Nephron (organoid): Measurements from ENCODE around the gene CCNJL.
"Not testable (repeated sequence)": the region's sequence is repeated elsewhere in the genome, so short reads cannot be mapped to it uniquely, and the experiment has no call there.

Experiments
- H3K27ac Mint-ChIP-seq, 3 experiments: 2 replicates each; pipeline ENCODE4 v1.8.0; 2020; ENCODE audit warnings: mixed read lengths in 3 of 3, mild to moderate bottlenecking in 2 of 3, moderate library complexity in 1 of 3
- H3K27me3 Mint-ChIP-seq: 2 replicates; pipeline ENCODE4 v1.8.0; 2021; ENCODE audit warnings: low read depth, mild to moderate bottlenecking, moderate library complexity, mixed read lengths
- H3K36me3 Mint-ChIP-seq: 2 replicates; pipeline ENCODE4 v1.8.0; 2020; ENCODE audit warnings: low read depth, mixed read lengths
- H3K4me1 Mint-ChIP-seq: 2 replicates; pipeline ENCODE4 v1.8.0; 2020; ENCODE audit warnings: mixed read lengths
- H3K4me3 Mint-ChIP-seq, 3 experiments: 2 replicates each; pipeline ENCODE4 v1.8.0; 2020; ENCODE audit warnings: mild to moderate bottlenecking in 3 of 3, mixed read lengths in 3 of 3, moderate library complexity in 2 of 3
- H3K9me3 Mint-ChIP-seq: 2 replicates; pipeline ENCODE4 v1.8.0; 2020; ENCODE audit warnings: mixed read lengths
- CTCF ChIP-seq, 3 experiments: fragments of 200-600 bp; sonication (generic); IDR thresholded peaks; one replicate each; pipeline ENCODE4 v1.5.0; 2021; ENCODE audit warnings: antibody characterized with exemption in 3 of 3; ENCODE audit not compliant: unreplicated experiment in 3 of 3

Gene CCNJL

GRCh38 chr5:160253441-160253840 is 58.9 kb downstream of the CCNJL start:
- no peaks in the 10 kb centered on the region for H3K4me1 Mint-ChIP-seq
- peaks cover 35% of the 10 kb centered on the region for H3K36me3 Mint-ChIP-seq
- H3K27me3 Mint-ChIP-seq, result no peaks in the 10 kb centered on the region
- no peak overlapping the region for H3K4me3 Mint-ChIP-seq
- no peaks in the 10 kb centered on the region for H3K9me3 Mint-ChIP-seq
- no peak overlapping the region for H3K27ac Mint-ChIP-seq
- no peak for TF ChIP-seq CTCF (IDR thresholded peaks at IDR 0.05; ENCODE audit: unreplicated experiment in 3 of 3)

GRCh38 chr5:160252916-160253315 is 59.4 kb downstream of the CCNJL start:
- Mint-ChIP-seq H3K27me3 (no peaks in the 10 kb centered on the region), H3K4me1 (no peaks in the 10 kb centered on the region), H3K4me3 (no peak overlapping the region), H3K27ac (no peak overlapping the region), H3K36me3 (peaks cover 30% of the 10 kb centered on the region), H3K9me3 (no peaks in the 10 kb centered on the region)
- no peak for TF ChIP-seq CTCF (IDR thresholded peaks at IDR 0.05; ENCODE audit: unreplicated experiment in 3 of 3)

GRCh38 chr5:160251406-160252155 is 60.8 kb downstream of the CCNJL start:
- H3K9me3 Mint-ChIP-seq, result no peaks in the 10 kb centered on the region
- no peak for TF ChIP-seq CTCF (IDR thresholded peaks at IDR 0.05; ENCODE audit: unreplicated experiment in 3 of 3)
- no peak overlapping the region for H3K4me3 Mint-ChIP-seq
- H3K27ac Mint-ChIP-seq, result no peak overlapping the region
- H3K36me3 Mint-ChIP-seq, result peaks cover 30% of the 10 kb centered on the region
- H3K27me3 Mint-ChIP-seq, result no peaks in the 10 kb centered on the region
- H3K4me1 Mint-ChIP-seq, result no peaks in the 10 kb centered on the region

- peaks cover 26% of the 10 kb centered on the region for H3K36me3 Mint-ChIP-seq
- H3K27me3 Mint-ChIP-seq, result no peaks in the 10 kb centered on the region
- H3K4me3 Mint-ChIP-seq, result no peak overlapping the region
- H3K9me3 Mint-ChIP-seq, result no peaks in the 10 kb centered on the region
- H3K27ac Mint-ChIP-seq, result no peak overlapping the region
- no peaks in the 10 kb centered on the region for H3K4me1 Mint-ChIP-seq
- TF ChIP-seq CTCF (IDR thresholded peaks at IDR 0.05; ENCODE audit: unreplicated experiment in 3 of 3), result no peak
Observed at GRCh38 chr5:160250826-160251225, 61.5 kb downstream of the CCNJL start.

- no peaks in the 10 kb centered on the region for H3K27me3 Mint-ChIP-seq
- no peak for TF ChIP-seq CTCF (IDR thresholded peaks at IDR 0.05; ENCODE audit: unreplicated experiment in 3 of 3)
- H3K9me3 Mint-ChIP-seq, result no peaks in the 10 kb centered on the region
- H3K36me3 Mint-ChIP-seq, result peaks cover 26% of the 10 kb centered on the region
- no peaks in the 10 kb centered on the region for H3K4me1 Mint-ChIP-seq
- no peak overlapping the region for H3K27ac Mint-ChIP-seq
- H3K4me3 Mint-ChIP-seq, result no peak overlapping the region
Observed at GRCh38 chr5:160250226-160250625, 62.1 kb downstream of the CCNJL start.

GRCh38 chr5:160249570-160249969 is 62.8 kb downstream of the CCNJL start:
- not testable (repeated sequence) for H3K4me3 Mint-ChIP-seq, H3K27me3 Mint-ChIP-seq, H3K9me3 Mint-ChIP-seq, H3K27ac Mint-ChIP-seq, H3K4me1 Mint-ChIP-seq
- H3K36me3 Mint-ChIP-seq, result peaks cover 26% of the 10 kb centered on the region
